ENCODE data around the gene RMC1.

Gene RMC1

DNA sequence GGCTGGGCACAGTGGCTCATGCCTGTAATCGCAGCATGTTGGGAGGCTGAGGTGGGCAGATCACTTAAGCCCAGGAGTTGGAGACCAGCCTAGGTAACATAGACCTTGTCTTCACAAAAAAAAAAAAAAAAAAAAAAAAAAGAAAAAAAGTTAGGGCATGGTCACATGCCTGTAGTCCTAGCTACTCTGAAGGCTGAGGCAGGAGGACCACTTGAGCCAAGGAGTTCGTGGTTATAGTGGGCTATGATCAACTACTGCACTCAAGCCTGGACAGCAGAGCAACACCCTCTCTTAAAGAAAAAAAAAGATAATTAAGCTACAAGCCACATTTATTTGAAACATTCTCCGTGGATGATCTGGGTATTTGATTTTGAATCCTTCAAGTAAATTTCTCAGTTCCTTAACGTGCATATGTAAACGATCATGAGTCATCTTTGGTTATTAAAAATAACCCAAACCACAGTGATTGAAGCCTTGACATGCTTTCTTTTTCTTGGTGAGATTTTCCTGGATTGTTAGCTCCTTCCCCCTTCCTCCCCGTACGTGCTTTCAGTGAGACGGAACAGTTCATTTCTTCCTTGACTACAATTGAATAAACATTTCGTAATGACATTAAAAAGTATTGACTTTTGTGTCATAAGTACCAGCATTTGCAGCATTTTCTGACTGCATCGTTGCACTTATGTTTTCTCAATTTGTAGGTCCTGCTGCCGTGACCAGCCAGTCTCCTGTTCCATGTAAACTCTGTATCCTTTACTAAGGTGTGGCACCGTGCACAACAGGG lies 20.3 kb downstream of the RMC1 start:
- no peak for TF ChIP-seq POLR2AphosphoS5 (IDR thresholded peaks at IDR 0.05; ENCODE audit: low read depth, low read length)
- TF ChIP-seq POLR2A (IDR thresholded peaks at IDR 0.05; ENCODE audit: low read depth, low read length): no peak
- TF ChIP-seq TAF1 (IDR thresholded peaks at IDR 0.05; ENCODE audit: borderline replicate concordance, low read depth, low read length): no peak
- DNase-seq (ENCODE audit: insufficient read length): no peak
- no peak for FAIRE-seq

DNA sequence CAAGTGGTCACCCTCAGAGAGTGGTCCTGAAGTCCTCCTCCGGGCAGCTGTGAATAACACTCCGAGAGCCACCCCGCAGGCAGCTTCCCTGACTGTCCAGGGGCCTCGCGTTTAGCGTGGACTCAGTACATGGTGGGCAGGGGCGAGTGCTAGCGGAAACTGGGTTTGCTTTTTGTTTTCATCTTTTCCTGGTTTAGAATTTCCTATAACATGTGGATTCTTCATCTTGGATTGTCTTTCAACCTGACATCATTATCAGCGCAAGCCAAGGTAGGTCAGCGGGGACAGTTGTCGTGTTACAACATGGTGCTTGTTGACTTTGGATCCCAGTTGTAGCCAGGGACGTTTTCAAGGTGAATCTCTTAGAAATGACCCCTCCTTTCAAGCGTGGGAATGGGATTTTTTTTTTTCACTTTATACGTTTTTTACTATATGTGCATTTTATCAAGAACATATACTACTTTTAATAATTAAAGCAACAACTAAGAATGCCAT lies 20.9 kb downstream of the RMC1 start:
- TF ChIP-seq POLR2AphosphoS5 (IDR thresholded peaks at IDR 0.05; ENCODE audit: low read depth, low read length) (no peak), TAF1 (IDR thresholded peaks at IDR 0.05; ENCODE audit: borderline replicate concordance, low read depth, low read length) (no peak), POLR2A (IDR thresholded peaks at IDR 0.05; ENCODE audit: low read depth, low read length) (no peak)
- no peak for FAIRE-seq
- DNase-seq (ENCODE audit: insufficient read length): no peak

DNA sequence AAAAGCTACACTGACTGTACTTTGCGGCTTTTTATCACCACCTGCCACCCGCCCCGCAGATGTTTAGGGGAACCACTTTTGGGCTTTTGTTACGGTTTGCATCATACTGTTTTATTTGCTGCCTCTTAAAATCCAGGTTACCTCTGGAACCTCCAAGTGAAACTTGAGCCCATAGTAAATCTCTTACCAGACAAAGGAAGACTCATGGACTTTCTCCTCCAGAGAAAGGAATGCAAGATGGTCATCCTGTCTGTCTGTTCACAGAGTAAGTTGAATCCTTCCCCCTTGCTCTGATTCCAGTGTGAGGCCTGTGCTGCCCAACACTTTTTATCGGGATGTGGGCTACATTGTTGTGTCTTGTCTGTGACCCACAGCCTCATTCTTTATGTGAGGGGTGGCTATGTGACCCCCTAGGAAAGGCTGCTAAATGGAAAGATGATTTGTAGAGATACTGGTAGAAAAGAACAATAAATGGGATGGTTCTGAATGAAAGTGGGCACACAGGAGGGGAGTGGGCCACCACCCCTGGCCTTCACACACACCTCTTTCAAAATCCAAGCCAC lies 23.3 kb downstream of the RMC1 start:
- TF ChIP-seq POLR2A (IDR thresholded peaks at IDR 0.05; ENCODE audit: low read depth, low read length) (no peak), TAF1 (IDR thresholded peaks at IDR 0.05; ENCODE audit: borderline replicate concordance, low read depth, low read length) (no peak)
- FAIRE-seq (no peak), DNase-seq (ENCODE audit: insufficient read length) (no peak)

DNA sequence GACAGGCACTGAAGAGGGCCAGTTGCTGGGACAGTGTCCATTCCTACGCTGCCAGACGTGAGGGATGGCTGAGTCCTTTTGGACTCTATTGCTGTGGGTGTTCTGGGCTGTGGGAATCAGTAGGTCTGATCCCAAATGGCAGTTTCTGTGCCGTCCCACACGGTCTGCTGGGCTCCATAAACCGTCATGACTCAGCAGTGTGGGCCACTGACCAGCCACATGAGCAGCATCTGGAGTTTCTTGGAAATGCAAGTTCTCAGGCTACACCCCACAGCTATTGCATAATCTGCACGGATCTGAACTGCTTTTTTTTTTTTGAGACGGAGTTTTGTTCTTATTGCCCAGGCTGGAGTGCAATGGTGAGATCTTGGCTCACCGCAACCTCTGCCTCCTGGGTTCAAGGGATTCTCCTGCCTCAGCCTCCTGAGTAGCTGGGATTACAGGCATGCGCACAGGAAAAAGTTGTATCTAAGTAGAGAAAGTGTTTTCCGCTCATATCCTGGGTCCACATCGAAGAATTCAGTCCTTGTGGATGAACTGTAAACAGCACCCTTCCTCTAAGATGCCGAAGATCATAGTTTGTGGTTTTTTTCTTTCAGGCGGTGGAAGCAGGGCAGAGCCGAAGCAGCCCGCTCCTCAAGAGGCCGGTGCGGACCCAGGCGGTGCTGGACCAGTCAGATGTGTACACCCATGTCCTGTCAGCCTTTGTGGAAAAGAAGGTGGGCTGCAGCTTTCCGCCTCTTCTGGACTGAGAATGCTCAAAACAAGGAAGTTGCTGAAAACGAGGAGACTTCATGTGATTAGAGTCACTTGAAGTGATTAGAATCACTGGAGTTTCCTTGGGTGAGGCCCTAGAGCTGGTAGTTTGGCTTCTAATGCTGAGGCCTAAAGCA lies 25.5 kb downstream of the RMC1 start:
- FAIRE-seq (no peak), DNase-seq (ENCODE audit: insufficient read length) (no peak)
- TF ChIP-seq POLR2A (IDR thresholded peaks at IDR 0.05; ENCODE audit: low read depth, low read length): no peak
- TF ChIP-seq POLR2AphosphoS5 (IDR thresholded peaks at IDR 0.05; ENCODE audit: low read depth, low read length): no peak
- TF ChIP-seq TAF1 (IDR thresholded peaks at IDR 0.05; ENCODE audit: borderline replicate concordance, low read depth, low read length): no peak

DNA sequence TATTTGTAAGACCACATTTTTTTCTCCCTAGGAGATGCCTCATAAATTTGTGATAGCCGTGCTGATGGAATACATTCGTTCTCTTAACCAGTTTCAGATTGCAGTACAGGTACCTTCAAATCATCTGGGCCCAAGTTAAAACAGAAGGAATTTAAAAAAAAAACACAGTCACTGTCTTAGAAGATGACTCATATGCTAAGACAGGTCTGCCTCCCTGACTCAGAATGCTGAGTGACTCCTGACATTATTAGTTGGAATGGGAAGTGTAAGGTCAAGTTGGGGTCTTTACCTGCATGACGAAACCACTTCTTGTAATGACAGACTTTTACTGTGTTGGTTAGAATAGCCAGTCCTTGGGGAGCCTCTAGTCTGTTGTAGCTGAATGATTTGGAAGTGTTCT lies 26.3 kb downstream of the RMC1 start:
- FAIRE-seq: no peak
- no peak for TF ChIP-seq POLR2A (IDR thresholded peaks at IDR 0.05; ENCODE audit: low read depth, low read length)
- TF ChIP-seq POLR2AphosphoS5 (IDR thresholded peaks at IDR 0.05; ENCODE audit: low read depth, low read length): no peak
- TF ChIP-seq TAF1 (IDR thresholded peaks at IDR 0.05; ENCODE audit: borderline replicate concordance, low read depth, low read length): no peak
- no peak for DNase-seq (ENCODE audit: insufficient read length)

DNA sequence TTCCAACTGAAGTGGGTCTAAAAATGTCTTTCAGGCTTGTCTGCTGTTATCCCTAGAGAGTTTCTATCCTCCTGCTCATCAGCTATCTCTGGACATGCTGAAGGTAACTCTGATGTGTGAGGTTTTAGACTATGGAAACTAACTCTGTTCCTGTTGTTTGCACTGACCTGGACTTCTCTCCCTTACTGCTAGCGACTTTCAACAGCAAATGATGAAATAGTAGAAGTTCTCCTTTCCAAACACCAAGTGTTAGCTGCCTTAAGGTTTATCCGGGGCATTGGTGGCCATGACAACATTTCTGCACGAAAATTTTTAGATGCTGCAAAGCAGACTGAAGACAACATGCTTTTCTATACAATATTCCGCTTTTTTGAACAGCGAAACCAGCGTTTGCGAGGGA lies 26.9 kb downstream of the RMC1 start:
- FAIRE-seq (no peak), DNase-seq (ENCODE audit: insufficient read length) (no peak)
- TF ChIP-seq TAF1 (IDR thresholded peaks at IDR 0.05; ENCODE audit: borderline replicate concordance, low read depth, low read length) (no peak), POLR2AphosphoS5 (IDR thresholded peaks at IDR 0.05; ENCODE audit: low read depth, low read length) (no peak), POLR2A (IDR thresholded peaks at IDR 0.05; ENCODE audit: low read depth, low read length) (no peak)

DNA sequence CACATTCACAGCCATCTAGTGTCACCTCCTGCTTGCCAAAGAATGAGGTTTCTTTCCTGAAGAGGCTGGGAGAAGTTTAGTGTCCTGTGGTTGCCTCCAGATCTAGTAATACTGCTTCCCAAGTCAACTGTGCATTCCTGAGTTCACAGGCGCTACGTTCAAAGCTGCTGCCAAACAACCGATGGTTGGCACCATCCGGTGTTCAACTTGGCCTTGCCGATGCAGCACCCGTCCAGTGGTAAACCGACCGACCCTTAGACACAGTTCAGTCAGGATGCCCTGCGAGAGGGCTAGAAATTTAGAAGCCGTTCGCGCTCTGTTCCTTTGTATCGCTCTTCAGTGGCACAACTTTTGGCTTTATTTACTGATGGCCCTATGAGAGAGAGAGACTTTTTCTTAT lies 28.6 kb downstream of the RMC1 start:
- DNase-seq (ENCODE audit: insufficient read length) (no peak), FAIRE-seq (no peak)
- no peak for TF ChIP-seq POLR2A (IDR thresholded peaks at IDR 0.05; ENCODE audit: low read depth, low read length)
- no peak for TF ChIP-seq TAF1 (IDR thresholded peaks at IDR 0.05; ENCODE audit: borderline replicate concordance, low read depth, low read length)
- TF ChIP-seq POLR2AphosphoS5 (IDR thresholded peaks at IDR 0.05; ENCODE audit: low read depth, low read length): no peak

DNA sequence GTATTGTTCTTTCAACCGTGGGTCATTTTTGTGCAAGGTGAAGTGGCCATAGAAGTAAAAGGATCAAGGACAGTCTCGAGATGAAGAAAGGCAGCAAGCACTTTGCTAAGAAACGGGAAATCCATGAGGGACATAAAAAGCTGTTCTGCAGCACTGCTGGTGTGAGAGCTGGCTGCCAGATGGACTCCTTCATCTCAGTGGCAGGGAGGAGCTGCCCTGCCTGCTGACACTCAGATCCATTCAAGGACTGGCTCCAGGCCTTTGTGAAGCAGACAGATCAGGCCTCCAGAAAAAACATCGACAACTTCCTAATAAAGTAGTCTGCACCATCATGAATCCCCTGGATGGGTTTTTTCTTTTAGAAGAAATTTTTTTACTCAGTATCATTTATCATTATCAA lies 29.5 kb downstream of the RMC1 start:
- no peak for FAIRE-seq
- TF ChIP-seq POLR2A (IDR thresholded peaks at IDR 0.05; ENCODE audit: low read depth, low read length): no peak
- no peak for TF ChIP-seq POLR2AphosphoS5 (IDR thresholded peaks at IDR 0.05; ENCODE audit: low read depth, low read length)
- TF ChIP-seq TAF1 (IDR thresholded peaks at IDR 0.05; ENCODE audit: borderline replicate concordance, low read depth, low read length): no peak
- no peak for DNase-seq (ENCODE audit: insufficient read length)

DNA sequence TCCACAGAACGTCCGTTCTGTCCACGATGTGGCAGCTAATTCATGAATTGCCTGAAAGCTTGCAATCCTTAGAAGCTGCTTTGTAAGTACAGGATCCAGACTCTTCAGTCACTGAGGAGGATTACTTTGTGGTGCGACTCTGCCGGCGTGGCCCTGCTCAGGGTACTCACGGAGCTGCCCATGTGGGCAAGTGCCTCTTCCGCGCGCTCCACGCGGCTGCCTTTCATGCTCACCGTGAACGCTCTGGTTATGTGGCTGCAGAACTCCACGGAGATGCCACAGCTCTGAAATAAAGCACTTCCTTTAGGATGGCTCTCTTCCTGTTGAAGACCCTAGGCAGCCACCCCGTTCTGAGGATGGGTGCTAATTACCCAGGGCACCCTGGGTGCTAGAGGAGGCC lies 31.0 kb downstream of the RMC1 start:
- DNase-seq (ENCODE audit: insufficient read length) (no peak), FAIRE-seq (no peak)
- TF ChIP-seq POLR2AphosphoS5 (IDR thresholded peaks at IDR 0.05; ENCODE audit: low read depth, low read length) (no peak), POLR2A (IDR thresholded peaks at IDR 0.05; ENCODE audit: low read depth, low read length) (no peak), TAF1 (IDR thresholded peaks at IDR 0.05; ENCODE audit: borderline replicate concordance, low read depth, low read length) (no peak)

DNA sequence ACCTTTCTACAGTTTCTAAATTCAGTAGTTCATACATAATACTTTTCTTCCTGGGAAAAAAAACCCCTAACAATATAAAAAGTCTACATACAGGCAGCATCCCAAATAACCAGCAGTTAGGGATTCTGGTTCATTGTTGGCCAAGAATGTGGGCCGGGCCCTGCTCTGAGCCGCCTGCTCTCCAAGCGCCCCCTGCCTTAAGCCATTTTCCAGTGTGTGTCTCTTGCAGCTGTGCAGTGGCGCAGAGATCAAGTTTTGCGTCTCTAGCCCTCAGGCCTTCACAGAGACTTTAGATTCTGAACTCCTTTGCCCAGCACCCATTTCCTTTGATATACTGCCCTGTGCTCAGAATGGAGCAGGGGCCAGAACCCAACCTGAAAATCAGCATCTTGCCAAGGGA lies 32.9 kb downstream of the RMC1 start:
- no peak for FAIRE-seq
- TF ChIP-seq POLR2A (IDR thresholded peaks at IDR 0.05; ENCODE audit: low read depth, low read length) (no peak), TAF1 (IDR thresholded peaks at IDR 0.05; ENCODE audit: borderline replicate concordance, low read depth, low read length) (no peak), POLR2AphosphoS5 (IDR thresholded peaks at IDR 0.05; ENCODE audit: low read depth, low read length) (no peak)
- no peak for DNase-seq (ENCODE audit: insufficient read length)

DNA sequence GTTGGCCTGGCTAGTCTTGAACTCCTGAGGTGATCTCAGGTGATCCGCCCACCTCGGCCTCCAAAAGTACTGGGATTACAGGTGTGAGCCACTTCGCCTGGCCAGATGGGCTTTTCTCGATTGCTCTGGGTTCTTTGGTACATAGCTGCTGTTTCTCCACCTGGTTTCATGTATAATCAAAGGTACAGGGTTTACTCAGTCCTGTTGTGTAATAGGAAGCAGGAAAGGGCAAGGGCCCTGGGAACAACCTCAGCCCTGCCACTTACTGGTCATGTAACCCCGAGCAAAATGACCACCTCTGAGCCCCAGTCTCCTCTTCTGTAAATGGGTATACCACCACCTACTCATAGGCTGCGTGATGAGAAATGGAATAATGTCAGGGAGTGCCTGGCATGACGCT lies 34.0 kb downstream of the RMC1 start:
- DNase-seq (ENCODE audit: insufficient read length) (no peak), FAIRE-seq (no peak)
- no peak for TF ChIP-seq TAF1 (IDR thresholded peaks at IDR 0.05; ENCODE audit: borderline replicate concordance, low read depth, low read length)
- no peak for TF ChIP-seq POLR2AphosphoS5 (IDR thresholded peaks at IDR 0.05; ENCODE audit: low read depth, low read length)
- TF ChIP-seq POLR2A (IDR thresholded peaks at IDR 0.05; ENCODE audit: low read depth, low read length): no peak

Data from GM12892 (cell line).